Left forelimb (tissue), 1 donor: ENCODE data around the gene NADK.

Experiments
- DNase-seq: peaks from one replicate; pipeline ENCODE4 v3.0.0-alpha.2; 2018; ENCODE audit warnings: low spot score

Gene NADK

DNA sequence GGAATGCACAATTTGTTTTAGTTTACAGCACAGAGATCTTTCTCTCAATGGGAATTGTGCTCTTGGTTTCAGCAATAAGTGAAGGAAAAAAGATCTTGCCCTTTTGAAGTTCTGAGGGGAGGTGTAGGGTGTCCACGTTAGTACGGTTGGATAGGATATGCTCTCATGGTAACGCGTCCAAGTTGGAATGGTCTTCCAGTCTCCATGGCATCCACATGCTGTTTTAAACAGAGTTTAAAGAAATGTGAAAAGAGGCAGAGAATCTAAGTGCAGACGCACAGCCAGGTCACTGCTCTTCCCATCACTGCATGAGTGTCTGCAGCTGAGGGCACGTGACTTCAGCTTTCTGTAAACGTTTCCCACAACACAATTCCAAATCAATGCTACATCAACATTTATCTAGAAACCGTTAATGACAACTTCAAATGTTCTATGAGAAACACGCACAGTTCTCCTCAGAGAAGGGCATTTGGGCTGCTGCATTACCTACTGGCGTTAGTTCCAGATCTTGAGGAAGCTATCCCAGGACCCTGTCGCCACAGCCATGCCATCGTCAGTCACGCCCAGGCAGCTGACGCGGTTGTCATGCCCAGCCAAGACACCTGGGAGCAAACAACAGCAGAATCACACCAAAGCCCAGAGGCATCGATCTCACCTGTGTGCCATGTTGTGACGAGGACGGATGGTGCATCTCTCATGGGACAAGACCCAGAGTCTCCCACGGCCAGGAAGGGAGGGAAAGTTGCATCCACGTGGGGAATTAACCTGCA lies 8.8 kb upstream of the NADK start:
- DNase-seq, result no peak

DNA sequence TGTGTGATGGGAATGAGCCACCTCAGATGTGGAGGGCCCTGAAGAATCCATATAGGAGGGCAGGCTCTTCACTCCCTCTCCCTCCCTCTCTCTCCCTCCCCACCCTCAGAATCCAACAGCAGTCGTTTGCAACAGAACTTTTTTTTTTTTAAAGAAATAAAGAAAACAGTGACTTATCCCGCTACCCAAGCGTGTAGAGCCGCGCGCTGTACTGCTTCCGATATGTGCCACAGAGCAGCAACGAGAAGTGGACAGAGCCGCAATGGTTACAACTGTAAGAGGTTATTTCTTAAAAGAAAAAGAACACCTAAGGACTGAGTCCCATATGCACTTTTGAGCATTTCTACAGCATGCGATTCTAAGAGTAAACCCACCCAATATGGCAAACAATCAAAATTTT lies 7.4 kb upstream of the NADK start:
- no peak for DNase-seq

DNA sequence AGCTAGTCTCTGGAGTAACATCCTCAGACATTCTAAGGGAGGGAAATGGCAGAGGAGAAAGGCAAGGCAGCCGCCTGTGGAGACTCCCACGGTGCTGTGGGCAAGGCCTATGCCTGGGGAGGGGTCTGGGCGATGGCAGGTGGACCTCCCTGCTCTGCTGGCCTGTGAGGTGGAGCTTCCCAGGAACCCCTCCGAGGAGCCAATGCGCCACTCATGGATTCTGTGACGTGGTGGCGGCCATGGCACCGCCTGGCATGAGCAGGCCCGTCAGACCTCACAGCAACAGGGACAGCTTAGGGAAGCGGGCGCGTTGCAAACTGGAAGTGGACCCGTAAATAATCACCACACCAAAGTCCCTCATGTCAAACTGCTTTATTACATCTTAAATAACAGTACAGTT lies 6.7 kb upstream of the NADK start:
- DNase-seq, result no peak

DNA sequence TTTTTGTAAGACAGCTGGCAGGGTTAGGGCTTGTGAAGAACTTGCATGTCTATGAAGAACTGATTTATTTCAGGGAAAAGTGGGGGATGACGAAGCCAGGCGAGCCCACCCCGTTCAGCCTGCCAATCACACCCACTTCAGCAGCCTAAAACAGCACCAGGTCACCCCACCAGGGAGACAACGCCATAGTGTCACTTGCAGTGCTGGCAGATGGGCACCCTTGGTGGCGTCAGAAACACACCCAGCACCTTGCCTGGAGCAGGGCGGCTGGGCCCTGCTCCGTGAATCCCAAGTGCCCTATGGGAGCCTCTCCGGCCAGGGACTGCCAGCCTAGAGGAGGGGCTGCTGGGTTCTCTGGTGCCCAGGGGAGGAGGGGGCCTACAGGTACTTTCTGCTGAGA lies 5.0 kb upstream of the NADK start:
- no peak for DNase-seq

DNA sequence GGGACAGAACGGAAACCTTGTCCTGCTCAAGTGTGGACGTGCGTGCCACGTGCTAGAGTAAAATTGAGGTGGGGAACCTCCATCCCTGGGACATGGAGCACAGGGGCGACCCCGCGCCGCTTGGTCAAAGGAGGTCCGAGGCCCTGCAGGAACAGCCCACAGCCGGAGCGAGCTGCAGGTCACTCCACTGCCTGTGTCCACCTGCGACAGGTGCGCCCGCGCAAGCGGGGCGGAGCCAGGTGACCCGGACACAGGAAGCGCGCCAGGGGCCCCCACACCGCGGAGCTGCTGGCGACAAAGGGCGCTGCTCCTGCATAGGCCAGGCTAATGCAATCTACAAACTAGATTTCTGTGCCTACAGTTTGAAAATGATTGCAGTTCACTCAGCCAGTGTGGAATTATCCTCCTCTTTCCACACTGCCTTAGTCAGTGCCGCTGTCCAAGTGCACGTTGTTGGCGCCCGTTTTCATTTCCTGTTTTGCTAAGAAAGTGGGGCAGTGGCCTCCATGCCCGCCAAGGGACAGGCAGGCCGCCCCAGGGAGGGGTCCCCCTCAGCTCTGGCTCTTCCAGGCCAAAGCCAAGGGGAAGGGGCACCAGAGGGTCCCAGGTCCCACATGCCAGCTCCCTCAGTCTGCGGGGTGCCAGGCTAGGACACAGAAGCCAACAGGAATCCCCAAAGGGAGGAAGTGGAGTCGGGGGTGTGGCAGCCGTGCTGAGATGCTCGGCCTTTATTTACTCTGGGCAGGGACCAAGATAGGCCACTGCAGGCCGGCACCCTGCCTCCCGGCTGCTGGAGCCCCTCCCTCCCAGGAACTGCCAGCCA lies 4.3 kb upstream of the NADK start:
- no peak for DNase-seq

DNA sequence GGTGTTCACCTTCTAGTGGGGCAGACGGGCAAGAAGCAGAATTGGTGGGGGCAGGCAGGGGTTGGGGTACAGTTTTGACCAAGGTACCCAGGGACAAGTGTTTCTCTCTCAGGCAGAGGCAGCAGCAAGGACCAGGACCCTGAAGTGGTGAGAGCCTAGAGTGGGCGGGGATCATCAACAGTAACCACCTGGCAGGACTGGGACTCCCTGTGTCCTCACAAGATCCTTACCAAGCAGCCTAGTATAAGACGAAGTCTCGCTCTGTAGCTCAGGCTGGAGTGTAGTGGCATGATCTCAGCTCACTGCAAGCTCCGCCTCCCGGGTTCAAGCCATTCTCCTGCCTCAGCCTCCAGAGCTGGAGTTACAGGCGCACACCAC lies 3.2 kb upstream of the NADK start:
- DNase-seq, result no peak

DNA sequence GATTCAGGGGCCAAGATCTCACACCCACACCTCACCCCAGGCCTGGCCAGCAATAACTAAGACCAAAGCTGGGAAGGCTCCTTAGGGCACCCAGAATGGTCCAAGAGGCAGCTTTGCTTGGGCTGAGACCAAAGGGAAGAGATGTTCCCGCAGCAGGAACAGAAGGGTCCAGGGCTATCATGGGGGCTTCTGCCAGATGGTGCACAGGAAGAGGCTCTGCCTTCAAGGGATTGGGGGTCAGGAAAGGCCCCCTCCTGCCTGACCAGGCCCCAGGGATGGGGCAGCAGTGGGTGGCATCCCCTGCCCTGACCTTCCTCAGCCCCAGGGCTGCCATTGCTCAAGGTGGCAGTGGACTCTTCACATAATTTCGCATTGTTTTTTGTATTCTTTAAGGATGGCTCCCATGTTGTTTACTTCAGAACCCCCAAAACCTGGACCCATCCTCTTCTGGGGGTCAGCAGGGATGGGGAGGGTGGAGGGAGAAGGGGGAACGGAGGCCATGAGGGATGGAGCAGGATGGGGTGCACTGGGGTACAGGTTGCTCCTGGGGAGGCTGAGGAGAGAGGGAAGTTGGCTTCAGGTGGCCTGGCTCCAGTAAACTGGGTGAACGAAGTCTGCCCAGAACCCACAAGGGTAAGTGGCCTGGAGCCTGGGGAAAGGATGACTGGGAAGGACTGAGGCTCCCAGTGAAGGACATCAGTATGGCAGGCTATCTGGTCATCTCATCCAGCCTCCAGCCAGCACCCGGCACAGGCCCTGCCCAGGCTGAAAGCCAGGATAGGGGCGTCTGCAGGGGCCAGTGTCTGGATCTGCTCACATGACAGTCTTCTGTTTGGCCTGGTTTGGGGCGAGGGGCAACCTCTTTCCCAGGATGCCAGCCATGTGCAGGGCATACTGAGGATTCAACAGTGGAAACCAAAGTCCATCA lies 2.6 kb upstream of the NADK start:
- no peak for DNase-seq

DNA sequence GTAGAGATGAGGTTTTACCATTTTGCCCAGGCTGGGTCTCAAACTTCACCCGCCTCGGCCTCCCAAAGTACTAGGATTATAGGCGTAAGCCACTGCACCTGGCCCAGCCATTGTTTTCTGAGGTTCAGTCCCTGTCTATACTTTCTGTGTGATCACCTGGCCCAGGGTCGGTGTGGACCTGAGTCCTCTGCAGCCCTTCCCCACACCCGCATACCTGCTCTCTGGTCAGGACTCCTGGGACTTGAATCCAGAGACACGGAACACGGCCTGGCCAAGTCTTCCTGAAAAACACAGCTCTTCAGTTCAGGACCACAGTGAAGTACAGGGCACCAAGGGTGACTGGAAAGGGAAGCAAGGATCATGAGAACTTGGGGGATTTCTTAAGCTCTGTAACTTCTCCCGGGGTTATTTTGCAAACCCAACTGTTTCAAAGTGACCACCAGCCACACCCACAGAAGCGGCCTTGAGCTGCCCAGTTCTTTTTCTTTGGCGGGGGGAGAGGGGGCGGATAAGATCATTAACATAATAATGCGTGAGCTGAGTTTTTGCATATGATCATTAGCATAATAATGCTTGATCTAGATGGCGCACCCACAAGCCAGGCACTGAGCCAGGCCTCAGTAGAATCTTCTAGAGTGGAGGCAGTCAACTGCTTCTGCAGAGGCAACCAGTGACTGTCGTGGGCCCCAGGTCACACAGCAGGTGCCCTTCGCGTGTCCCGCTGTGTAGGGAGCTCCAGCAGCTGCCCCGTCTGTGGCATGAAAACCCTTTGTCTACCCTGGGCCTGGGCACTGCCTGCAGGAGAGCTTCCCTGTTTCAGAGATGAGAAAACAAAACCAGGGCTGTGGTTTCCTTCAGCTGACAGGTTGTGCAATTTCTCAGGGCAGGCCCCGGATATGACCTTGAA lies 1.7 kb upstream of the NADK start:
- DNase-seq, result no peak

DNA sequence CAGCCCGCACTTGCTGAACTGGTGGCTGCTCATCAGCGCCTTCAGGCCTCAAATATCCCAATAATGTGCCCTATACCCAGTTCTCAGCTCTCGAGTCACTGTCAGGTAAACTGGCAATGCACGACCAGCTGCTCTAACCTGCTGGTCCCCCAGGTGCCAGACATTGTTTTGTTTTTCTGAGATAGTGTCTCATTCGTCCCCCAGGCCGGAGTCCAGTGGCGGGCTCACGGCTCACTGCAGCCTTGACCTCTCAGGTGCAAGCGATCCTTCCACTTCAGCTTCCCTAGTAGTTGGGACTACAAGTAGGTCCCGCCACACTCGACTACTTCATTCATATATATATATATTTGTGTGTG lies 1.0 kb upstream of the NADK start:
- no peak for DNase-seq

DNA sequence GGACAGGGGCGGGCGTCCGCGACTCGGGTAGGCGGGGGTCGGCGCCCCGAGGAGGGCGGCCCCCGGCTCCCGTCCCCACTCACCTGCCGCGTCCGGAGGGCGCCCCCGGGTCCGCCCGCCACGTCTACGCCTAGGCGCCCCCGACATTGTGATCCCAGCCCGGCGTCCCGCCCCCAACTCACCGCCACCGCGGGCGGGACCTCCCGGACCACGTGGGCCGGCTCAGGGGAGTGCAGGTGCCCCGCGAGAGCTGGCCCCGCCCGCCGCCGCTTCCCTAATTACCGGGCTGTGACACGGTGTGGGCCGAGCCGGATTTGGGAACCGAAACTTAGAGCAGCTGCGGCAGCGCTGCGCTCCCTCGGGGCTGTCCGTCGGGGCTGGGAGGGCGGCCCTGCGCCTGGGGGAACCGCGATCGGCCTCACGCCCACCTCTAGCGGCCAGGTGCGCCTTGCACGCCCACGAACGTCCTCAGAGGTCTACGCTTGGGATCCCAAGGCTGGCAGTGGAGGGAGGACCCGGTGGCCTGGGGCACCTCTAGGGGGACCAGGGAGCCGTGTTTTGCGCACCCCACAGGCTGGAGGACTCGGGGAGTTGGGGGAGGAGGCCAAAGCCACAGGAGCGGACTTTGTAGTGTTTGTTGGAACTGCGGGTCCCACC lies 521 bp upstream of the NADK start:
- no peak for DNase-seq

DNA sequence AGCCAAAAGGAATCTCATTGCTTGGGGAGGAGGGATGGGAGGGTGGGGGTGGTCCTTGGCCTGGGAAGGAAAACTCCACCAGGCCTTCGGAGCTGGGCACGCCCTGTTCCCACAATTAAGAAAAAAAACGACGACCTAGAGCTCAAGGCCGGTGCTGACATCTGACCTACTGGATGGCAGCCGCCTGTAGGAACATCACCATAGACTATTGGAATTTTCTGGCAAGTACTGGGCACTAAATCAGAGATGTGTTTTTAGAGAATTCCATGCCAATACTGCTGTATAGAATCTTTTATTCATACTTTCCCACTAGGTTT lies 729 bp downstream of the NADK start:
- no peak for DNase-seq

DNA sequence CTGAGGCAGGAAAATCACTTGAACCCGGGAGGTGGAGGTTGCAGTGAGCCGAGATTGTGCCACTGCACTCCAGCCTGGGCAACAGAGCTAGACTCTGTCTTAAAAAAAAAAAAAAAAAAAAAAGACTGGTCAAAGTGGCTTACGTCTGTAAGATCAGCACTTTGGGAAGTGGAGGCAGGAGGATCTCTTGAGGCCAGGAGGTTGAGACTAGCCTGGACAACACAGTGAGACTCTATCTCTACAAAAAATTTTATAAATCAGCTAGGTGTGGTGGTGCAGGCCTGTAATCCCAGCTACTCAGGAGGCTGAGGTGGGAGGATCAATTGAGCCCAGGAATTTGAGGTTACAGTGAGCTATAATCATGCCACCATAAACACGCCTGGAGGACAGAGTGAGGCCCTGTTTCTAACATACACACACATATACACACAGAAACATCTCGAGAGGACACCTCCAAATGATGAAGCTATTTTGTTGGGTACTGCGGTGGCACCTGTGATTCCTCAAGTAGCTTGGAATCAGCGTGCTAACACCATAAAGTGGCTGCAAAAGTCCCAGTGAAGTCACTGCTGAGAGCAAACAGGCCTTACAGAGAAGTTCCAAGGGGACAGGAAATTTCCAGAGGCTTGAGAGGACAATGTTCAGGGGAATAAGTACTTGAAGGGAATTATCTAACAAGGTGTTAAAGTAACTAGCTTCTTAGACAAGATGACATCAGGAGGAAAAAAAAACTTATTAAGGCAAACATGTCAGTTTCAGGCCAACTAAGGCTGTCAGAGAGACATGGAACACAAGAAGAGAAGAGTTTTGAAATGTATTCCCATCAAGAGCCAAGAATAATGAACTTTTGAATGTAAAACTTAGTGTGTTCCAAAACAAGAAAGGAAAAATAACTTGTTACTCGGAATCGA lies 1.3 kb downstream of the NADK start:
- DNase-seq, result no peak

DNA sequence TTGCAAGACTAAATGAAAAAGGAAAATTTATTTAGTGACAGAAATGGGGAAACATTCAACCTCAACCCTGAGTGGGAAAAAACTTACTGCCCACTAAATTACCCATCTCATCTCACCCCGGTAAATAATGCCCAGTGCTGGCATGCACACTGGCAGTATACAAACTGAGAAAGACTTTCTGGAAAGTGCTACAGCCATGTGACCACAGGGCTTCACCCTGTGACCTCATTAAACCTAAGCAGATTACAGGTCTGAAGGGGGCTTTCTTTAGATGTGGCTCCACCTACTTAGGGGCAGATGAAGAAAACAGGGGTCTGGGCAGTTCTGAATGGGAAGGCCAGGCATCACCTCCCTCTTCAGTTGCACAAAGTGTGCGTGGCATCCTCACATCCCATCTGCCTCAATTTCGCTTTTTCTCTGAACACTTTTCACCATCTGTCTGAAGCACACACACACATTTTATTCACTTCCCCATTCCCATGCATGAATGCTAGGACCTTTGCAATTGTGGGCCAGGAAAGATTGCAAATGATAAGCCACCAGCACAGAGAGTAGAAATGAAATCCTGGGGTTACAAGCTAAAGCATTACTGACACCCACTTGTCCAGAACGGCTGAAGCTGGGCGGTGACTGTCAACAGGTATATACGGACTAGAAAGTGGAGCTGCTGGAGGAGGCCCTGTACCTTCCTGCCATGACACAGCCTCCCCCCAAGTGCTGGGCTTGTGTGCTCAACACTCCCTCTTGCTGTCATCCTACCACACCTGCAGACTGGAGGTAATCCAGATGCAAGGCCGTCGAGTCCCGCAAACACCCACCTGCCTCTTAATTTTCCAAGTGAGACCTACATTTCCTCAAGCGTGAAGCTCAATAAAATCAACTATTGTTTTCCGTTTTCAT lies 2.7 kb downstream of the NADK start:
- no peak for DNase-seq

DNA sequence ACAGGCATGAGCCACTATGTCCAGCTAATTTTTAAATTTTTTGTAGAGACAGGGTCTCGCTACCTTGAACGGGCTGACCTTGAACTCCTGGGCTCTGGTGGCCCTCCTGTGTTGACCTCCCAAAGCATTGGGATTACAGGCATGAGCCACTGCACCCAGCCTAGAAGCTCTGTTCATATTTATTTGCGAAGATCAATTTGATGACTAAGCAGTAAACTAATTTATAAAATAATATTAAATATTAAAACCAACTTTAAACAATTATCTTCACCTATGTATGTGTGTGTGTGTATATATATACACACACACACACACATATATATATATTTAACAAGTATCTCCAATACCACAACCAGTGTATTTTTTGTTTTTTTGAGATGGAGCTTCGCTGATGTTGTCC lies 4.4 kb downstream of the NADK start:
- no peak for DNase-seq

DNA sequence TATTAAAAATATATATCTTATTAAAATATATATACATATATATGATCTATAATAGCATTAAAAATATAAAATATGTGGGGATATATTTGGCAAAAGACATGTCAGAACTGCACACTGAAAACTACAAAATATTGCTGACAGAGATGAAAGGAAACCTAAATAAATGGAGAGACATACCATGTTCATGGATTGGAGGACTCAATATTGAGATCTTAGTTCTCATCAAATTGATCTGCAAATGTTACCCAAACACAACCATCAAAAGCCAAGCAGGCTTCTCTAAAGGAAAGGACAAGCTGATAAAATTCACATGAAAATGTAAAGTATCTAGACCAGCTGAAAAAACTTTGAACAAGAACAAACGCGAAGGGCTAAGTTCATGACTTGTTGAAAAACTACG lies 7.2 kb downstream of the NADK start:
- DNase-seq, result no peak

DNA sequence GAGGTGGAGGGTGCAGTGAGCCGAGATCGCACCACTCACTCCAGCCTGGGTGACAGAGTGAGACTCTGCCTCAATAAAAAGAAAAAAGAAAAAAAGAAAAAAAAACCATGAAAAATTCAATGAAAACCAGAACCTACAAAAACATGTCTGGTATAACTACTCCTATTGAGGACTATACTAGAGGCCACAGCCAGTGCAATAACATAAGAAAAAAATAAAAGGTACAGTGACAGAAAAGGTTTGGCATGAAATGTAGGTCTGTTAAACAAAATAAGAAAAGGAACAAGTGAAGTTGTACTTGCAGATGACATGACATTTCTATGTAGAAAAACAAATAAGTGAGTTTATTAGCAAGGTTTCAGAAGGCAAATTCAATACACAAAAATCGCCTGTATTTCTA lies 8.2 kb downstream of the NADK start:
- DNase-seq, result no peak

DNA sequence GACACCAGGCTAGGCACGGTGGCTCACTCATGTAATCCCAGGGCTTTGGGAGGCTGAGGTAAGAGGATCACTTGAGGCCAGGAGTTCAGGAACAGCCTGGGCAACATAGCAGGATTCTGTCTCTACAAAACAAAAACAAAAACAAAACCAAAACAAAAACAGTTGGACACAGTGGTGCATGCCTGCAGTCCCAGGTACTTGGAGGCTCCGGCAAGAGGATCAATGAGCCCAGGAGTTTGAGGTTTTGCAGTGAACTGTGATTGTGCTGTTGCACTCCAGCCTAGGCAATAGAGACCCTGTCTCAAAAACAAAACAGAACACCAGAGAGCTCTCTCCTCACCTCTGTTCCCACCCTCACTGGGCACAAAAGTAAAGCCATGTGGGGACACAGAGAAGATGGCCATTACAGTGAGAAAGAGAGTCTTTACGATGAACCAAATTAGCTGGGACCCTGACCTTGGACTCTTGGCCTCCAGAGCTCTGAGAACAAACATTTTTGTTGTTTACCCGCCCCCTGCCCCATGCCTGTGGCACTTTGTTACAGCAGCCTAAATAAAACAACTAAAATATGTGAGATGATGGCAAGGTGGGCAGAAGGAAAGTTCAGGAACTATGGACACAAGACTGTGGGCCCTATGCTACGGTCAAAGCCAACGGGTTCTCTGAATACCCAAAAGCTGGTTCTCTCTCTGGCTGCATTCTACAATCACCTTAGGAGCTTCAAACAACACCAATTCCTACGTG lies 9.8 kb downstream of the NADK start:
- DNase-seq, result no peak

DNA sequence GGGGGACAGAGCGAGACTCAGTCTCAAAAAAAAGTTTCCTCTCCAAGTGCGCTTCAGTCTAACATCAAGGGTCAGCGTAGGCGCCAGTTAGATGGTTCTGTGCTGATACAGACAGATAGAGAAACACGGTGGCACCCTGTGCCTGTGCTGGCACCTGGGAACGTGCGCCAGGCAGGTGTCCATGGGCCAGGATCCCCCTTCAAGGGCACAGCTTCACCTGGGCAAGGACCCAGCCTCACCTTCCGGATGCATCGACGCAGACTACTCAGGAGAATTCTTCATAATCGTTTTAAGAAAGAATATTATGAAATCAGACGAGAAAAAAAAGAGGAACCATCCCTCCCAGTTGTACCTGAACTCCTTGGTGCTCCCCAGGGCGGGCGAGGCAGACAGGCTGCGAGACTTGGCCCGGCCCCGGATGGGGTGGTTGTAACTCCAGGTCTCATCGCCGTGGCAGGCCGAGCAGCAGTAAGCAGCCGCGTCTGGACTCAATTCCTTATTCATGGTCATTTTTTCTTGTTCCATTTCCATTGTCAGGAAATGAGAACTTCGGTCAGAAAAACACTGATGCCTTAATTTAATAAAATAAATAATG lies 13.3 kb downstream of the NADK start:
- no peak for DNase-seq
